ENCODE data around the gene MAPT.

The MAPT gene

DNA sequence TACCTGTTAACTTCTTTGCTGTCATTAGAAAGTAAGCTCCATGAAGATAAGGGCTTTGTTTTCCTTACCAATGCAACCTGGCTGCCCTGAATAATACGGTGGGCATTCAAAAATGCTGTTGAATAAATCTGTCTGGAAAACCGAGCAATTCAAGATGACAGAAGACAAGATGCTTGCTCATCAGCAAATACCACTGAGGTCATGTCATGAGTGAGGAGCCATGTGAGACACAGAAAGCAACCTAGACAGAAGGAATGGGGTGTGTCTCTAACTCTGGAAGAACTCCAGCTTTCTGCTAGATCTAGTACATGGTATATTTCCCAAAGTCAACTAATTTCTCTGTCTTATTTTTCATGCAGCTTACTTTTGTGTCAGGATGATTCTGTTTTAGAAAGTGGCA is 168.9 kb downstream of the MAPT start:
- TF ChIP-seq, protein P1, sequence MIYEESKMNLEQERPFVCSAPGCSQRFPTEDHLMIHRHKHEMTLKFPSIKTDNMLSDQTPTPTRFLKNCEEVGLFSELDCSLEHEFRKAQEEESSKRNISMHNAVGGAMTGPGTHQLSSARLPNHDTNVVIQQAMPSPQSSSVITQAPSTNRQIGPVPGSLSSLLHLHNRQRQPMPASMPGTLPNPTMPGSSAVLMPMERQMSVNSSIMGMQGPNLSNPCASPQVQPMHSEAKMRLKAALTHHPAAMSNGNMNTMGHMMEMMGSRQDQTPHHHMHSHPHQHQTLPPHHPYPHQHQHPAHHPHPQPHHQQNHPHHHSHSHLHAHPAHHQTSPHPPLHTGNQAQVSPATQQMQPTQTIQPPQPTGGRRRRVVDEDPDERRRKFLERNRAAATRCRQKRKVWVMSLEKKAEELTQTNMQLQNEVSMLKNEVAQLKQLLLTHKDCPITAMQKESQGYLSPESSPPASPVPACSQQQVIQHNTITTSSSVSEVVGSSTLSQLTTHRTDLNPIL (CRISPR knock-in tag; IDR thresholded peaks at IDR 0.05; ENCODE audit: low read depth): peak; percentile 65; the same call in 1 of the 2 replicates
- TF ChIP-seq ISL1 (CRISPR knock-in tag; IDR thresholded peaks at IDR 0.05) (peak; percentile 48), ARNTL (CRISPR knock-in tag; IDR thresholded peaks at IDR 0.05; ENCODE audit: borderline replicate concordance, low read depth) (no peak), ZC3H10 (CRISPR knock-in tag; IDR thresholded peaks at IDR 0.05) (no peak)
- peak; percentile 90 for ATAC-seq

DNA sequence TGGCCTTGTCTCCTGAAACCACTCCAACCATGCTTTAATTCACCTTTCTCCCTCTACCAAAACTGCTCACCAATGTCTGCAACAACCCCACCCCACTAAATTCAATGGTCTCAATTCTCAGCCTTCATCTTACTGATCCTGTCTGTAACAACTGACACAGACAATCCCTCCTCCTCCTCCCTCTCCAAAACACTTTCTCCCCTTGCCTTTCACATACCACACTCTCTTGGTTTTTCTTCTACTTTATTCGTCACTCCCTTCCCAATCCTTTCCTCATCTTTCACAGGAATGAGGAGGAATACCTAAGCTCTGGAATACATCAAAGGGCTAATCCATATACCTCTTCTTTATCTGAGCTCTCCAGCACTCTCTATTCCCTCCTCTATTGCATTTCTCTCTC is 170.1 kb downstream of the MAPT start:
- ATAC-seq: no peak
- TF ChIP-seq, protein P2, sequence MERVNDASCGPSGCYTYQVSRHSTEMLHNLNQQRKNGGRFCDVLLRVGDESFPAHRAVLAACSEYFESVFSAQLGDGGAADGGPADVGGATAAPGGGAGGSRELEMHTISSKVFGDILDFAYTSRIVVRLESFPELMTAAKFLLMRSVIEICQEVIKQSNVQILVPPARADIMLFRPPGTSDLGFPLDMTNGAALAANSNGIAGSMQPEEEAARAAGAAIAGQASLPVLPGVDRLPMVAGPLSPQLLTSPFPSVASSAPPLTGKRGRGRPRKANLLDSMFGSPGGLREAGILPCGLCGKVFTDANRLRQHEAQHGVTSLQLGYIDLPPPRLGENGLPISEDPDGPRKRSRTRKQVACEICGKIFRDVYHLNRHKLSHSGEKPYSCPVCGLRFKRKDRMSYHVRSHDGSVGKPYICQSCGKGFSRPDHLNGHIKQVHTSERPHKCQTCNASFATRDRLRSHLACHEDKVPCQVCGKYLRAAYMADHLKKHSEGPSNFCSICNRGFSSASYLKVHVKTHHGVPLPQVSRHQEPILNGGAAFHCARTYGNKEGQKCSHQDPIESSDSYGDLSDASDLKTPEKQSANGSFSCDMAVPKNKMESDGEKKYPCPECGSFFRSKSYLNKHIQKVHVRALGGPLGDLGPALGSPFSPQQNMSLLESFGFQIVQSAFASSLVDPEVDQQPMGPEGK (CRISPR knock-in tag; IDR thresholded peaks at IDR 0.05; ENCODE audit: borderline replicate concordance): no peak
- TF ChIP-seq, protein P3, sequence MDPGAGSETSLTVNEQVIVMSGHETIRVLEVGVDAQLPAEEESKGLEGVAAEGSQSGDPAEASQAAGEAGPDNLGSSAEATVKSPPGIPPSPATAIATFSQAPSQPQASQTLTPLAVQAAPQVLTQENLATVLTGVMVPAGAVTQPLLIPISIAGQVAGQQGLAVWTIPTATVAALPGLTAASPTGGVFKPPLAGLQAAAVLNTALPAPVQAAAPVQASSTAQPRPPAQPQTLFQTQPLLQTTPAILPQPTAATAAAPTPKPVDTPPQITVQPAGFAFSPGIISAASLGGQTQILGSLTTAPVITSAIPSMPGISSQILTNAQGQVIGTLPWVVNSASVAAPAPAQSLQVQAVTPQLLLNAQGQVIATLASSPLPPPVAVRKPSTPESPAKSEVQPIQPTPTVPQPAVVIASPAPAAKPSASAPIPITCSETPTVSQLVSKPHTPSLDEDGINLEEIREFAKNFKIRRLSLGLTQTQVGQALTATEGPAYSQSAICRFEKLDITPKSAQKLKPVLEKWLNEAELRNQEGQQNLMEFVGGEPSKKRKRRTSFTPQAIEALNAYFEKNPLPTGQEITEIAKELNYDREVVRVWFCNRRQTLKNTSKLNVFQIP (CRISPR knock-in tag; IDR thresholded peaks at IDR 0.05; ENCODE audit: borderline replicate concordance, low read depth): no peak
- TF ChIP-seq GLIS3 (CRISPR knock-in tag; IDR thresholded peaks at IDR 0.05) (no peak), ZNF70 (CRISPR knock-in tag; IDR thresholded peaks at IDR 0.05) (no peak), TOX (CRISPR knock-in tag; IDR thresholded peaks at IDR 0.05; ENCODE audit: borderline replicate concordance) (no peak), PPARA (CRISPR knock-in tag; IDR thresholded peaks at IDR 0.05; ENCODE audit: borderline replicate concordance) (no peak), ARNTL (CRISPR knock-in tag; IDR thresholded peaks at IDR 0.05; ENCODE audit: borderline replicate concordance, low read depth) (no peak), ZC3H10 (CRISPR knock-in tag; IDR thresholded peaks at IDR 0.05) (no peak), RARB (CRISPR knock-in tag; IDR thresholded peaks at IDR 0.05) (no peak), ZFP30 (CRISPR knock-in tag; IDR thresholded peaks at IDR 0.05) (no peak), OSR1 (CRISPR knock-in tag; IDR thresholded peaks at IDR 0.05) (no peak), CSDC2 (CRISPR knock-in tag; IDR thresholded peaks at IDR 0.05) (no peak), ZNF8 (CRISPR knock-in tag; IDR thresholded peaks at IDR 0.05) (no peak), ISL1 (CRISPR knock-in tag; IDR thresholded peaks at IDR 0.05) (no peak), SNAI2 (CRISPR knock-in tag; IDR thresholded peaks at IDR 0.05) (no peak)
- TF ChIP-seq, protein P4, sequence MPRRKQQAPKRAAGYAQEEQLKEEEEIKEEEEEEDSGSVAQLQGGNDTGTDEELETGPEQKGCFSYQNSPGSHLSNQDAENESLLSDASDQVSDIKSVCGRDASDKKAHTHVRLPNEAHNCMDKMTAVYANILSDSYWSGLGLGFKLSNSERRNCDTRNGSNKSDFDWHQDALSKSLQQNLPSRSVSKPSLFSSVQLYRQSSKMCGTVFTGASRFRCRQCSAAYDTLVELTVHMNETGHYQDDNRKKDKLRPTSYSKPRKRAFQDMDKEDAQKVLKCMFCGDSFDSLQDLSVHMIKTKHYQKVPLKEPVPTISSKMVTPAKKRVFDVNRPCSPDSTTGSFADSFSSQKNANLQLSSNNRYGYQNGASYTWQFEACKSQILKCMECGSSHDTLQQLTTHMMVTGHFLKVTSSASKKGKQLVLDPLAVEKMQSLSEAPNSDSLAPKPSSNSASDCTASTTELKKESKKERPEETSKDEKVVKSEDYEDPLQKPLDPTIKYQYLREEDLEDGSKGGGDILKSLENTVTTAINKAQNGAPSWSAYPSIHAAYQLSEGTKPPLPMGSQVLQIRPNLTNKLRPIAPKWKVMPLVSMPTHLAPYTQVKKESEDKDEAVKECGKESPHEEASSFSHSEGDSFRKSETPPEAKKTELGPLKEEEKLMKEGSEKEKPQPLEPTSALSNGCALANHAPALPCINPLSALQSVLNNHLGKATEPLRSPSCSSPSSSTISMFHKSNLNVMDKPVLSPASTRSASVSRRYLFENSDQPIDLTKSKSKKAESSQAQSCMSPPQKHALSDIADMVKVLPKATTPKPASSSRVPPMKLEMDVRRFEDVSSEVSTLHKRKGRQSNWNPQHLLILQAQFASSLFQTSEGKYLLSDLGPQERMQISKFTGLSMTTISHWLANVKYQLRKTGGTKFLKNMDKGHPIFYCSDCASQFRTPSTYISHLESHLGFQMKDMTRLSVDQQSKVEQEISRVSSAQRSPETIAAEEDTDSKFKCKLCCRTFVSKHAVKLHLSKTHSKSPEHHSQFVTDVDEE (CRISPR knock-in tag; IDR thresholded peaks at IDR 0.05): no peak
- TF ChIP-seq, protein P5, sequence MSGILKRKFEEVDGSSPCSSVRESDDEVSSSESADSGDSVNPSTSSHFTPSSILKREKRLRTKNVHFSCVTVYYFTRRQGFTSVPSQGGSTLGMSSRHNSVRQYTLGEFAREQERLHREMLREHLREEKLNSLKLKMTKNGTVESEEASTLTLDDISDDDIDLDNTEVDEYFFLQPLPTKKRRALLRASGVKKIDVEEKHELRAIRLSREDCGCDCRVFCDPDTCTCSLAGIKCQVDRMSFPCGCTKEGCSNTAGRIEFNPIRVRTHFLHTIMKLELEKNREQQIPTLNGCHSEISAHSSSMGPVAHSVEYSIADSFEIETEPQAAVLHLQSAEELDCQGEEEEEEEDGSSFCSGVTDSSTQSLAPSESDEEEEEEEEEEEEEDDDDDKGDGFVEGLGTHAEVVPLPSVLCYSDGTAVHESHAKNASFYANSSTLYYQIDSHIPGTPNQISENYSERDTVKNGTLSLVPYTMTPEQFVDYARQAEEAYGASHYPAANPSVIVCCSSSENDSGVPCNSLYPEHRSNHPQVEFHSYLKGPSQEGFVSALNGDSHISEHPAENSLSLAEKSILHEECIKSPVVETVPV (CRISPR knock-in tag; IDR thresholded peaks at IDR 0.05): no peak
- TF ChIP-seq, protein P1 (CRISPR knock-in tag; IDR thresholded peaks at IDR 0.05; ENCODE audit: low read depth): no peak

DNA sequence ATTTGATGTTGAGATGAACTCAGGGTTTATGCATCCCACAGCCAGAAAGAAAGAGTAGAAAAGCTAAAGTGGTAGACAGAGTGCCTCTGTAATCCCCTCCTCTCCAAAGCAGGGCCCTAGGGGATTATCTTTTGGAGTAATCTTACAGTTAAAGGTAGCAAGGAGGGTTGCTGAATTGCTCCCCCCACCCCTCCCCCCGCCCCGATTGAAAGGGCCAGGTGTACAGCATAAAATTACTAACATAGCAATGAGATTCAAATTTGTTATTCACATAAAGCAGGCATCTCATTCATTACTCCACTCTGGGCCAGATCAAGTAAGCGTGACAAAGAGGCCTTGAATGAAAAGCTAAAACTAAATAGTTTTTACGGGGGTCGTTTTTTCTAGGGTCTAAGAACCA is 177.4 kb downstream of the MAPT start:
- no peak for ATAC-seq
- TF ChIP-seq ZNF8 (CRISPR knock-in tag; IDR thresholded peaks at IDR 0.05) (no peak), CSDC2 (CRISPR knock-in tag; IDR thresholded peaks at IDR 0.05) (no peak), ZC3H10 (CRISPR knock-in tag; IDR thresholded peaks at IDR 0.05) (no peak), ARNTL (CRISPR knock-in tag; IDR thresholded peaks at IDR 0.05; ENCODE audit: borderline replicate concordance, low read depth) (no peak), SNAI2 (CRISPR knock-in tag; IDR thresholded peaks at IDR 0.05) (no peak), RARB (CRISPR knock-in tag; IDR thresholded peaks at IDR 0.05) (no peak), ZFP30 (CRISPR knock-in tag; IDR thresholded peaks at IDR 0.05) (no peak)
- TF ChIP-seq, protein P4 (CRISPR knock-in tag; IDR thresholded peaks at IDR 0.05): no peak

All from SK-N-SH treated with all-trans-retinoic acid at 6 μM for 48 hours (cell line).